WTC11 (cell line): ENCODE data around the gene TMEM179B.

Source experiments
- ATF2 ChIP-seq: sonication (generic); formaldehyde crosslinking; IDR thresholded peaks from 2 replicates; pipeline ENCODE4 v1.8.1; 2022; ENCODE audit warnings: low read depth, missing genetic modification reagents, borderline replicate concordance
- ATF3 ChIP-seq: sonication (generic); formaldehyde crosslinking; conservative IDR thresholded peaks from 2 replicates; pipeline ENCODE4 v1.8.1; 2022; ENCODE audit warnings: mild to moderate bottlenecking, missing genetic modification reagents
- CTCF ChIP-seq: fragments of 200-600 bp; IDR thresholded peaks from 2 replicates; pipeline ENCODE4 v1.8.0; 2022; ENCODE audit warnings: antibody characterized with exemption
- MAX ChIP-seq: sonication (generic); formaldehyde crosslinking; IDR thresholded peaks from 2 replicates; pipeline ENCODE4 v1.8.0; 2022; ENCODE audit warnings: mild to moderate bottlenecking, missing genetic modification reagents
- SP1 ChIP-seq: sonication (generic); formaldehyde crosslinking; conservative IDR thresholded peaks from 2 replicates; pipeline ENCODE4 v1.8.1; 2022; ENCODE audit warnings: missing genetic modification reagents
- USF2 ChIP-seq: sonication (generic); formaldehyde crosslinking; IDR thresholded peaks from 2 replicates; pipeline ENCODE4 v1.8.1; 2023; ENCODE audit warnings: mild to moderate bottlenecking, missing genetic modification reagents, moderate library complexity
- ZNF121 ChIP-seq: sonication (generic); formaldehyde crosslinking; IDR thresholded peaks from 2 replicates; pipeline ENCODE4 v1.8.0; 2023; ENCODE audit warnings: missing genetic modification reagents

GRCh38 chr11:62791501-62792201, 4.4 kb downstream of the TMEM179B start, which contains the start of gene TMEM223:
- TF ChIP-seq MAX (CRISPR knock-in tag) (peak; percentile 86), CTCF (no peak), ATF2 (peak; percentile 48; the same call in 1 of the 2 replicates), ZNF121 (CRISPR knock-in tag) (peak; percentile 2; the same call in 1 of the 2 replicates), SP1 (peak; percentile 92), ATF3 (CRISPR knock-in tag) (no peak), USF2 (no peak)
